IMR-90 (cell line): ENCODE measurements around the gene MBTPS2. TPM values are rescaled to one million over a fixed set of nuclear protein-coding genes. Genes with fewer than 3 reads are reported as not detected.

Experiments
- ATAC-seq: fragments of 200-7000 bp; cut with Tn5 transposase; 2 replicates; pipeline ENCODE4 v1.9.1; 2020; ENCODE audit warnings: low read depth, mild to moderate bottlenecking, moderate library complexity
- BruUV-seq: library from RNA; stranded (reverse); fragments of 400-500 nt; replicated peaks from 2 replicates; lab custom pipeline; 2021; lab: Mats Ljungman, UMichigan
- CTCF ChIA-PET: fragments of 300-600 bp; formaldehyde crosslinking; extraction: SDS; loops from one replicate; lab custom pipeline; 2021; ENCODE audit warnings: antibody characterized with exemption; lab: Yijun Ruan, JAX
- POLR2A ChIA-PET: fragments of 300-600 bp; sonication (Branson Sonifier 250); formaldehyde crosslinking; loops from one replicate; lab custom pipeline; 2022; ENCODE audit warnings: antibody characterized with exemption; ENCODE audit not compliant: unreplicated experiment; lab: Charles Lee
- DNase-seq: peaks from one replicate; pipeline ENCODE4 v3.0.0; 2013
- H2AFZ ChIP-seq: replicated peaks from 2 replicates; pipeline ENCODE3; 2013; ENCODE audit warnings: low read length, mild to moderate bottlenecking; ENCODE audit not compliant: poor library complexity
- H2AK5ac ChIP-seq: 2 replicates; pipeline ENCODE4 v1.6.1; 2013; ENCODE audit warnings: low read depth, low read length, inconsistent platforms
- H2AK9ac ChIP-seq: replicated peaks from 2 replicates; pipeline ENCODE3; 2013; ENCODE audit warnings: mild to moderate bottlenecking, low read depth, low read length, moderate library complexity; ENCODE audit not compliant: poor library complexity
- H2BK120ac ChIP-seq: 2 replicates; pipeline ENCODE4 v1.6.1; 2013; ENCODE audit warnings: low read depth, low read length, inconsistent platforms
- H2BK15ac ChIP-seq: 3 replicates; pipeline ENCODE4 v1.6.1; 2013; ENCODE audit warnings: low read depth, low read length, inconsistent platforms
- H2BK20ac ChIP-seq: 2 replicates; pipeline ENCODE4 v1.6.1; 2013; ENCODE audit warnings: low read depth, mild to moderate bottlenecking, inconsistent platforms, low read length, moderate library complexity
- H2BK5ac ChIP-seq: 2 replicates; pipeline ENCODE4 v1.6.1; 2013; ENCODE audit warnings: mild to moderate bottlenecking, low read depth, low read length, inconsistent platforms; ENCODE audit not compliant: poor library complexity, severe bottlenecking
- H3K14ac ChIP-seq: replicated peaks from 2 replicates; pipeline ENCODE4 v1.6.1; 2013; ENCODE audit warnings: low read depth, low read length, inconsistent platforms
- H3K18ac ChIP-seq: 2 replicates; pipeline ENCODE4 v1.6.1; 2013; ENCODE audit warnings: low read depth, low read length, control low read depth
- H3K23ac ChIP-seq: 2 replicates; pipeline ENCODE4 v1.6.1; 2013; ENCODE audit warnings: low read depth, low read length, inconsistent platforms
- H3K27ac ChIP-seq: 2 replicates; pipeline ENCODE4 v1.5.1; 2013; ENCODE audit warnings: mild to moderate bottlenecking, control low read depth, low read length; ENCODE audit not compliant: insufficient read depth
- H3K27me3 ChIP-seq: 2 replicates; pipeline ENCODE4 v1.6.1; 2013; ENCODE audit warnings: low read length; ENCODE audit not compliant: control insufficient read depth, insufficient read depth
- H3K36me3 ChIP-seq: 2 replicates; pipeline ENCODE4 v1.6.1; 2013; ENCODE audit warnings: low read length, mixed read lengths; ENCODE audit not compliant: control insufficient read depth, insufficient read depth
- H3K4ac ChIP-seq: 2 replicates; pipeline ENCODE4 v1.6.1; 2013; ENCODE audit warnings: low read depth, low read length, inconsistent platforms
- H3K4me1 ChIP-seq: 2 replicates; pipeline ENCODE4 v1.6.1; 2013; ENCODE audit warnings: low read length, mixed read lengths; ENCODE audit not compliant: control insufficient read depth, insufficient read depth
- H3K4me2 ChIP-seq: 2 replicates; pipeline ENCODE4 v1.6.1; 2013; ENCODE audit warnings: low read depth, mild to moderate bottlenecking, control low read depth, low read length, moderate library complexity
- H3K4me3 ChIP-seq: 2 replicates; pipeline ENCODE4 v1.5.1; 2013; ENCODE audit warnings: low read depth, mild to moderate bottlenecking, control low read depth, low read length, moderate library complexity; ENCODE audit not compliant: insufficient read depth
- H3K56ac ChIP-seq: 2 replicates; pipeline ENCODE4 v1.6.1; 2013; ENCODE audit warnings: low read length, inconsistent platforms; ENCODE audit not compliant: insufficient read depth; ENCODE audit errors: extremely low read depth
- H3K79me1 ChIP-seq, 2 experiments: 2 replicates each; pipeline ENCODE4 v1.6.1; 2013; ENCODE audit warnings: low read length in 2 of 2, inconsistent platforms in 1 of 2, low read depth in 1 of 2
- H3K9ac ChIP-seq: 2 replicates; pipeline ENCODE4 v1.6.1; 2013; ENCODE audit warnings: low read depth, low read length, control low read depth
- H3K9me1 ChIP-seq: 2 replicates; pipeline ENCODE4 v1.6.1; 2013; ENCODE audit warnings: low read length, inconsistent platforms; ENCODE audit not compliant: insufficient read depth
- H3K9me3 ChIP-seq: 2 replicates; pipeline ENCODE4 v1.6.1; 2013; ENCODE audit warnings: low read length; ENCODE audit not compliant: control insufficient read depth, insufficient read depth
- H4K20me1 ChIP-seq: 2 replicates; pipeline ENCODE4 v1.6.1; 2013; ENCODE audit warnings: low read length, inconsistent platforms; ENCODE audit not compliant: insufficient read depth
- H4K5ac ChIP-seq: 2 replicates; pipeline ENCODE4 v1.6.1; 2013; ENCODE audit warnings: mild to moderate bottlenecking, low read depth, low read length, control low read depth
- H4K8ac ChIP-seq, 2 experiments: 2 replicates each; pipeline ENCODE4 v1.6.1; 2013; ENCODE audit warnings: low read depth in 2 of 2, low read length in 2 of 2, control low read depth in 1 of 2, inconsistent platforms in 1 of 2
- H4K91ac ChIP-seq: 2 replicates; pipeline ENCODE4 v1.6.1; 2013; ENCODE audit warnings: low read depth, low read length, inconsistent platforms; ENCODE audit not compliant: insufficient read depth
- BHLHE40 ChIP-seq: fragments of 150-350 bp; IDR thresholded peaks from 2 replicates; pipeline ENCODE4 v1.6.1; 2016; ENCODE audit warnings: mild to moderate bottlenecking, low read depth, low read length
- CEBPB ChIP-seq: IDR thresholded peaks from 2 replicates; pipeline ENCODE4 v1.6.1; 2012; ENCODE audit warnings: low read depth, low read length, improper control_type of control experiment
- CHD1 ChIP-seq: IDR thresholded peaks from 2 replicates; pipeline ENCODE4 v1.6.1; 2012; ENCODE audit warnings: low read depth, low read length, improper control_type of control experiment
- CTCF ChIP-seq: conservative IDR thresholded peaks from 2 replicates; pipeline ENCODE4 v1.5.1; 2012; ENCODE audit warnings: mild to moderate bottlenecking, low read depth, low read length, improper control_type of control experiment
- ELK1 ChIP-seq: fragments of 150-350 bp; IDR thresholded peaks from 2 replicates; pipeline ENCODE4 v1.6.1; 2016; ENCODE audit warnings: low read depth, mild to moderate bottlenecking, low read length, moderate library complexity, borderline replicate concordance
- FOS ChIP-seq: fragments of 150-350 bp; IDR thresholded peaks from 2 replicates; pipeline ENCODE4 v1.6.1; 2016; ENCODE audit warnings: low read depth, low read length
- MAFK ChIP-seq: IDR thresholded peaks from 2 replicates; pipeline ENCODE4 v1.6.1; 2012; ENCODE audit warnings: low read depth, low read length, improper control_type of control experiment
- MAZ ChIP-seq: IDR thresholded peaks from 2 replicates; pipeline ENCODE4 v1.6.1; 2012; ENCODE audit warnings: low read depth, mild to moderate bottlenecking, low read length, improper control_type of control experiment, moderate library complexity, borderline replicate concordance
- MXI1 ChIP-seq: IDR thresholded peaks from 2 replicates; pipeline ENCODE4 v1.6.1; 2012; ENCODE audit warnings: low read depth, mild to moderate bottlenecking, low read length, moderate library complexity, borderline replicate concordance
- NFE2L2 ChIP-seq: fragments of 150-350 bp; IDR thresholded peaks from 2 replicates; pipeline ENCODE4 v1.6.1; 2016; ENCODE audit warnings: low read depth, mild to moderate bottlenecking, low read length
- POLR2A ChIP-seq: IDR thresholded peaks from 2 replicates; pipeline ENCODE4 v1.6.1; 2012; ENCODE audit warnings: mild to moderate bottlenecking, low read depth, low read length
- RAD21 ChIP-seq: IDR thresholded peaks from 2 replicates; pipeline ENCODE4 v1.6.1; 2012; ENCODE audit warnings: low read length, improper control_type of control experiment
- RCOR1 ChIP-seq: IDR thresholded peaks from 2 replicates; pipeline ENCODE4 v1.6.1; 2012; ENCODE audit warnings: mild to moderate bottlenecking, low read length, improper control_type of control experiment; ENCODE audit not compliant: insufficient replicate concordance
- RFX5 ChIP-seq: IDR thresholded peaks from 2 replicates; pipeline ENCODE4 v1.8.0; 2012; ENCODE audit warnings: low read depth, mild to moderate bottlenecking, low read length, moderate library complexity
- SMC3 ChIP-seq: fragments of 150-350 bp; IDR thresholded peaks from 2 replicates; pipeline ENCODE4 v1.6.1; 2016; ENCODE audit warnings: low read depth, mild to moderate bottlenecking, antibody characterized with exemption, low read length, moderate library complexity
- USF2 ChIP-seq: fragments of 150-350 bp; IDR thresholded peaks from 2 replicates; pipeline ENCODE4 v1.6.1; 2017; ENCODE audit warnings: mild to moderate bottlenecking, antibody characterized with exemption, low read length, low read depth
- WGBS, 2 experiments: methylation state at CpG; one replicate each; pipeline versions ENCODE4 v1.1.5 to v1.1.7; 2013; ENCODE audit warnings: missing lambda C conversion rate in 2 of 2; ENCODE audit not compliant: insufficient read length in 1 of 2; ENCODE audit errors: extremely low coverage in 2 of 2; 5-methylcytosine and 5-hydroxymethylcytosine counted together
- dilution Hi-C: fragments of 300-500 bp; cut with HindIII; formaldehyde crosslinking; loops from one replicate; pipeline ENCODE4 v1.14.3; 2018; ENCODE audit warnings: low sequenced_read_pairs; ENCODE audit not compliant: unreplicated experiment
- in situ Hi-C: fragments of 300-500 bp; cut with MboI; formaldehyde crosslinking; loops from 3 replicates; pipeline ENCODE4 v1.14.3; 2019; ENCODE audit warnings: low sequenced_read_pairs, inconsistent platforms, mixed read lengths
- intact Hi-C: fragments of 100-400 bp; cut with micrococcal nuclease; formaldehyde crosslinking; loops from 2 replicates; pipeline ENCODE4 v1.10.0; 2022
- polyA plus RNA-seq, 3 experiments: library from polyadenylated mRNA; depleted of rRNA; stranded (reverse); fragments of >200 nt; gene quantifications; 2 replicates each; pipeline ENCODE4 v1.2.3, GENCODE V29; 2012; ENCODE audit warnings: low replicate concordance in 1 of 3
- total RNA-seq: library from RNA; depleted of rRNA; stranded (reverse); fragments of >200 nt; gene quantifications from 2 replicates; pipeline ENCODE4 v1.2.3, GENCODE V29; 2012

Gene MBTPS2
- total and polyA plus RNA-seq, 2 of the 4 experiments (the other 2 are of a cell fraction) = 4.7 to 12.4 TPM

GRCh38 chrX:21838937-21839333 is 482 bp upstream of the MBTPS2 start:
- ATAC-seq (0 out of 2 replicates have a peak, but pooled peaks have one; percentile 6), DNase-seq (peak; percentile 14)
- no peak overlapping the region for H2AK5ac ChIP-seq
- H2BK5ac ChIP-seq = peak overlapping the region; percentile 75
- H2AK9ac ChIP-seq = peak overlapping the region; percentile 87
- TF ChIP-seq ELK1 (no peak), CHD1 (no peak), FOS (no peak), RCOR1 (no peak), CEBPB (no peak), RFX5 (no peak), MAZ (no peak), MXI1 (no peak), RAD21 (no peak), NFE2L2 (no peak), CTCF (no peak), BHLHE40 (no peak), POLR2A (no peak), MAFK (no peak), USF2 (no peak), SMC3 (no peak)
- in situ Hi-C loops = no loop called here
- ChIA-PET CTCF (interaction anchor here (0.6 kb wide), 1 partner anchor 1304 kb away, joined by 3 read pairs; no protein-coding TSS in a partner anchor), POLR2A (no interaction called here)
- peak overlapping the region in 1 of 2 experiments; percentile 80; a peak in 3 of 4 replicates for H4K8ac ChIP-seq
- no peaks in the 10 kb centered on the region for H3K9me3 ChIP-seq
- H4K91ac ChIP-seq = peak overlapping the region; percentile 12; the same call in 1 of the 2 replicates
- H3K14ac ChIP-seq = peak overlapping the region; percentile 94
- dilution Hi-C loops = no loop called here
- H3K4ac ChIP-seq = peak overlapping the region; percentile 92
- H3K9me1 ChIP-seq = 0 out of 2 replicates have a peak, but pooled peaks cover 3% of the 10 kb centered on the region
- H3K79me1 ChIP-seq = peaks cover 9 to 13% of the 10 kb centered on the region in 2 experiments; a peak in 3 of 4 replicates
- no peak overlapping the region for H2BK15ac ChIP-seq
- intact Hi-C loops = loop anchor here (1.0 to 10.0 kb wide), 3 partner anchors 104 to 1304 kb away; no protein-coding TSS in a partner anchor
- peak overlapping the region; percentile 86 for H4K5ac ChIP-seq
- peak overlapping the region; percentile 66 for H3K9ac ChIP-seq
- no peaks in the 10 kb centered on the region for H3K27me3 ChIP-seq
- H3K23ac ChIP-seq = peak overlapping the region; percentile 89; the same call in 1 of the 2 replicates
- H2AFZ ChIP-seq = peak overlapping the region; percentile 94
- no peaks in the 10 kb centered on the region for H4K20me1 ChIP-seq
- WGBS, 2 experiments = no CpG with 5 or more reads among the region's 4 CpGs
- no peak overlapping the region for H2BK20ac ChIP-seq
- H3K18ac ChIP-seq = peak overlapping the region; percentile 69; the same call in 1 of the 2 replicates
- peak overlapping the region; percentile 84 for H3K4me3 ChIP-seq
- H3K4me2 ChIP-seq = peak overlapping the region; percentile 53; the same call in 1 of the 2 replicates
- no peaks in the 10 kb centered on the region for H3K36me3 ChIP-seq
- H2BK120ac ChIP-seq = peak overlapping the region; percentile 68
- H3K27ac ChIP-seq = peak overlapping the region; percentile 73
- H3K4me1 ChIP-seq = no peaks in the 10 kb centered on the region; the same call in 1 of the 2 replicates
- no TSS peak for BruUV-seq
- no peak overlapping the region for H3K56ac ChIP-seq
